ENCODE measurements around the gene SAMD15.
"Not testable (repeated sequence)": the region's sequence is repeated elsewhere in the genome, so short reads cannot be mapped to it uniquely, and the experiment has no call there.

The SAMD15 gene

GRCh38 chr14:77375973-77376770, 1.0 kb upstream of the SAMD15 start:
- no peak for DNase-seq (ENCODE audit: low read depth)

- no peak for DNase-seq (ENCODE audit: low read depth)
These were observed 294 bp downstream of the SAMD15 start for GRCh38 chr14:77377502-77377844.

GRCh38 chr14:77378701-77379100, 1.5 kb downstream of the SAMD15 start:
- no peak for DNase-seq (ENCODE audit: low read depth)

GRCh38 chr14:77390188-77390587, 13.0 kb downstream of the SAMD15 start:
- no peak for DNase-seq (ENCODE audit: low read depth)

- DNase-seq (ENCODE audit: low read depth): no peak
These were observed 23.0 kb downstream of the SAMD15 start for GRCh38 chr14:77400216-77400615.

- DNase-seq (ENCODE audit: low read depth): no peak
These were observed 26.6 kb downstream of the SAMD15 start for GRCh38 chr14:77403768-77404167.

- DNase-seq (ENCODE audit: low read depth): no peak
These were observed 28.9 kb downstream of the SAMD15 start for GRCh38 chr14:77406086-77406485.

- no peak for DNase-seq (ENCODE audit: low read depth)
These were observed 29.5 kb downstream of the SAMD15 start for GRCh38 chr14:77406718-77407117.

- no peak for DNase-seq (ENCODE audit: low read depth)
These were observed 30.0 kb downstream of the SAMD15 start for GRCh38 chr14:77407158-77407557.

- no peak for DNase-seq (ENCODE audit: low read depth)
These were observed 32.0 kb downstream of the SAMD15 start for GRCh38 chr14:77409131-77409533.

GRCh38 chr14:77415403-77416030, 38.3 kb downstream of the SAMD15 start:
- DNase-seq (ENCODE audit: low read depth): not testable (repeated sequence)

GRCh38 chr14:77416098-77416497, 38.9 kb downstream of the SAMD15 start:
- DNase-seq (ENCODE audit: low read depth): not testable (repeated sequence)

GRCh38 chr14:77416836-77417235, 39.7 kb downstream of the SAMD15 start:
- no peak for DNase-seq (ENCODE audit: low read depth)

- no peak for DNase-seq (ENCODE audit: low read depth)
These were observed 44.0 kb downstream of the SAMD15 start for GRCh38 chr14:77421201-77421600.

GRCh38 chr14:77423423-77423822, 46.2 kb downstream of the SAMD15 start, which contains the start of gene NOXRED1:
TSS of gene NOXRED1 (minus strand) at chr14:77423523. CDS start at chr14:77422889, 634 bp downstream.
- no peak for DNase-seq (ENCODE audit: low read depth)

- no peak for DNase-seq (ENCODE audit: low read depth)
These were observed 47.7 kb downstream of the SAMD15 start for GRCh38 chr14:77424862-77425261.

- no peak for DNase-seq (ENCODE audit: low read depth)
These were observed 49.2 kb downstream of the SAMD15 start for GRCh38 chr14:77426396-77426795.

- DNase-seq (ENCODE audit: low read depth): no peak
These were observed 58.9 kb downstream of the SAMD15 start for GRCh38 chr14:77436042-77436441.

GRCh38 chr14:77438596-77438995, 61.4 kb downstream of the SAMD15 start:
- no peak for DNase-seq (ENCODE audit: low read depth)

GRCh38 chr14:77439861-77440260, 62.7 kb downstream of the SAMD15 start:
- DNase-seq (ENCODE audit: low read depth): no peak

Measured in stromal cell of bone marrow (primary cell).